B cell (primary cell): ENCODE measurements around the gene UGDH. TPM values are rescaled to one million over a fixed set of nuclear protein-coding genes. Genes with fewer than 3 reads are reported as not detected.

ENCODE experiments used
- ATAC-seq: fragments of 200-7000 bp; cut with Tn5 transposase; one replicate; pipeline ENCODE4 v1.10.0; 2021; ENCODE audit warnings: low read depth, mild to moderate bottlenecking, moderate number of reproducible peaks, moderate library complexity
- CTCF ChIA-PET: fragments of 350-600 bp; sonication (Branson Sonifier 250); formaldehyde crosslinking; loops from one replicate; lab custom pipeline; 2021; ENCODE audit warnings: antibody characterized with exemption, inconsistent platforms; lab: Charles Lee
- POLR2A ChIA-PET: fragments of 350-600 bp; sonication (Branson Sonifier 250); formaldehyde crosslinking; loops from one replicate; lab custom pipeline; 2021; ENCODE audit warnings: antibody characterized with exemption; lab: Charles Lee
- DNase-seq: peaks from one replicate; pipeline ENCODE4 v3.0.0; 2013
- H2AFZ ChIP-seq: 2 replicates; pipeline ENCODE4 v1.6.1; 2012; ENCODE audit warnings: mild to moderate bottlenecking, low read depth, low read length; ENCODE audit not compliant: insufficient read depth, poor library complexity, severe bottlenecking
- H3K27ac ChIP-seq, 2 donors: 1 replicate in 1 of 2; 2 replicates in 1 of 2; pipeline ENCODE4 v1.5.1; 2012 to 2013; ENCODE audit warnings: low read length in 2 of 2, mild to moderate bottlenecking in 2 of 2, moderate library complexity in 1 of 2
- H3K27me3 ChIP-seq, 4 experiments: fragments of 200-600 bp in 1 of 4; sonication (generic) in 1 of 4; replicated peaks in 1 of 4; 1 replicate in 2 of 4; 2 replicates in 2 of 4; pipeline versions ENCODE4 v1.6.1 to v1.7.0; 2013 to 2016; ENCODE audit warnings: low read length in 3 of 4, mild to moderate bottlenecking in 2 of 4, mixed read lengths in 1 of 4, moderate library complexity in 1 of 4; ENCODE audit not compliant: insufficient read depth in 4 of 4, control insufficient read depth in 3 of 4; ENCODE audit errors: control extremely low read depth in 1 of 4
- H3K36me3 ChIP-seq, 2 experiments: replicated peaks in 1 of 2; 1 replicate in 1 of 2; 2 replicates in 1 of 2; pipeline versions ENCODE4 v1.6.1 to v1.7.1; 2013; ENCODE audit warnings: low read length in 1 of 2; ENCODE audit not compliant: insufficient read depth in 2 of 2, control insufficient read depth in 1 of 2; ENCODE audit errors: control extremely low read depth in 1 of 2, extremely low read depth in 1 of 2
- H3K4me1 ChIP-seq, 2 donors: fragments of 200-600 bp in 1 of 2; sonication (generic) in 1 of 2; 1 replicate in 1 of 2; 2 replicates in 1 of 2; pipeline versions ENCODE4 v1.5.1 to v1.6.1; 2013 to 2017; ENCODE audit warnings: low read length in 2 of 2; ENCODE audit not compliant: control insufficient read depth in 2 of 2, insufficient read depth in 2 of 2
- H3K4me2 ChIP-seq: replicated peaks from 2 replicates; pipeline ENCODE3; 2012; ENCODE audit warnings: mild to moderate bottlenecking, low read depth, low read length; ENCODE audit not compliant: poor library complexity, severe bottlenecking
- H3K4me3 ChIP-seq, 5 experiments: fragments of 200-600 bp in 1 of 5; sonication (generic) in 1 of 5; 1 replicate in 3 of 5; 2 replicates in 2 of 5; pipeline versions ENCODE4 v1.5.1 to v1.7.0; 2011 to 2016; ENCODE audit warnings: low read length in 4 of 5, mild to moderate bottlenecking in 4 of 5, low read depth in 2 of 5, control low read depth in 1 of 5, moderate library complexity in 1 of 5; ENCODE audit not compliant: insufficient read depth in 1 of 5; ENCODE audit errors: control extremely low read depth in 1 of 5, extremely low read depth in 1 of 5
- H3K79me2 ChIP-seq: fragments of 200-600 bp; sonication (generic); one replicate; pipeline ENCODE4 v1.6.0; 2016; ENCODE audit warnings: low read length; ENCODE audit not compliant: control insufficient read depth, insufficient read depth
- H3K9ac ChIP-seq: fragments of 200-600 bp; sonication (generic); 2 replicates; pipeline ENCODE4 v1.6.1; 2017; ENCODE audit warnings: mild to moderate bottlenecking, low read length, moderate library complexity
- H3K9me3 ChIP-seq, 3 donors: one replicate each; pipeline versions ENCODE4 v1.6.1 to v1.7.1; 2013; ENCODE audit warnings: low read length in 2 of 3; ENCODE audit not compliant: control insufficient read depth in 2 of 3, insufficient read depth in 1 of 3; ENCODE audit errors: control extremely low read depth in 1 of 3
- H4K20me1 ChIP-seq: 2 replicates; pipeline ENCODE4 v1.6.0; 2012; ENCODE audit warnings: mild to moderate bottlenecking, low read length; ENCODE audit not compliant: insufficient read depth, control insufficient read depth, poor library complexity, severe bottlenecking
- H3K27ac Mint-ChIP-seq: one replicate; pipeline ENCODE4 v1.8.0; 2021; ENCODE audit warnings: mixed read lengths
- H3K27me3 Mint-ChIP-seq: one replicate; pipeline ENCODE4 v1.8.0; 2021; ENCODE audit warnings: mixed read lengths
- H3K4me1 Mint-ChIP-seq: one replicate; pipeline ENCODE4 v1.8.0; 2021; ENCODE audit warnings: mixed read lengths
- H3K4me3 Mint-ChIP-seq: one replicate; pipeline ENCODE4 v1.8.0; 2021; ENCODE audit warnings: mixed read lengths
- H3K9me3 Mint-ChIP-seq: one replicate; pipeline ENCODE4 v1.8.0; 2022; ENCODE audit warnings: mixed read lengths; ENCODE audit not compliant: insufficient read depth
- EZH2 ChIP-seq: IDR thresholded peaks from 2 replicates; pipeline ENCODE4 v1.6.1; 2012; ENCODE audit warnings: borderline replicate concordance, low read depth, mild to moderate bottlenecking, moderate library complexity, low read length; ENCODE audit not compliant: insufficient read depth, poor library complexity, severe bottlenecking
- WGBS: methylation state at CpG from one replicate; pipeline ENCODE4 v1.1.5; 2013; ENCODE audit warnings: missing lambda C conversion rate; ENCODE audit not compliant: insufficient coverage; 5-methylcytosine and 5-hydroxymethylcytosine counted together
- intact Hi-C: fragments of 100-400 bp; cut with micrococcal nuclease; formaldehyde crosslinking; loops from one replicate; pipeline ENCODE4 v1.10.0; 2022
- polyA plus RNA-seq: library from polyadenylated mRNA; depleted of rRNA; stranded (reverse); fragments of >200 nt; gene quantifications from 2 replicates; pipeline ENCODE4 v1.2.3, GENCODE V29; 2012
- total RNA-seq, 2 donors: library from RNA; stranded (reverse); fragments of 120-200 nt in 1 of 2; gene quantifications; 1 replicate in 1 of 2; 2 replicates in 1 of 2; pipeline versions ENCODE4 v1.2.3 to v1.2.4, GENCODE V29; 2013 to 2022
- TF ChIP-seq, protein P1 (sequence below): fragments of 200-600 bp; IDR thresholded peaks from one replicate; pipeline ENCODE4 v1.8.0; 2022; ENCODE audit warnings: antibody characterized with exemption, mild to moderate bottlenecking

Gene UGDH
- total and polyA plus RNA-seq, 2 donors (not counting 1 experiment from before 2014, with no cell fraction given): 3.5 to 25.4 TPM

DNA sequence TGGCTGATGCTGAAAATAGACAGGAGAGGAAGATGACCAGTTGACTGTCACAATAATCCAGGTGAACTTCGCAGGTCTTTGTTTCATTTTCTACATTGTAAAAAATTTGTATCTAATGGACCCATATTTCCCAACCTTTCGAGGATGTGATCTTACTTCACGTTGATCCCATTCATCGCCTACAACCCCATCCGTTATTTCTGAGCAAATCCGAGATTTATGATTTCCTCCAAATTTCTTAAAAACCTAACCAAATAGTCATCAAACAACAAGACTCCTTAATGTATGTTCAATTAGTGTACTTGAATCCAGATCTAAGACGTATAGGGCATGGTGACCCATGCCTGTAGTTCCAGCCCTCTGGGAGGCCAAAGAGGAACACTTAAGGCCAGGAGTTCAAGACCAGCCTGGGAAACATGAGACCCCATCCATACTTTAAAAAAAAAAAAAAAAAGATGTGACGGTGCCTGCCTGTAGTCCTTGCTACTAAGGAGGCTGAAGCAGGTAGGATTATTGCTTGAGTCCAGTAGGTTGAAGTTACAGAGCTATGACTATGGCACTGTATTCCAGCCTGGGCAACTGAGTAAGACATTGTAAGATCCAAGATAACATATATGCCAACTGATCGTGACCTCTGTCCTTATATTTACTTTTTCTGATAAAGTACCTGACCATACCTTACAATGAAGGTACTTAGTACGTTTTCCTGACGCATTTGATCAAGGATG lies 74.2 kb downstream of the UGDH start:
- Mint-ChIP-seq H3K27ac (peak overlapping the region; percentile 17), H3K4me3 (no peak overlapping the region), H3K9me3 (no peaks in the 10 kb centered on the region), H3K27me3 (no peaks in the 10 kb centered on the region), H3K4me1 (peaks cover 22% of the 10 kb centered on the region)
- 90% methylated on average over 2 of the region's 11 CpGs for WGBS
- Histone ChIP-seq H2AFZ (no peak overlapping the region), H3K4me2 (no peak overlapping the region), H3K27me3 (no peaks in the 10 kb centered on the region), H3K4me3 (no peak overlapping the region), H3K79me2 (peaks cover 12% of the 10 kb centered on the region), H3K9me3 (no peaks in the 10 kb centered on the region), H3K9ac (no peak overlapping the region), H4K20me1 (peaks cover 21% of the 10 kb centered on the region), H3K4me1 (peaks cover 15 to 16% of the 10 kb centered on the region in 2 donors), H3K27ac (no peak overlapping the region), H3K36me3 (peaks cover 20 to 67% of the 10 kb centered on the region in 2 experiments)
- ATAC-seq: no peak
- TF ChIP-seq, protein P1, sequence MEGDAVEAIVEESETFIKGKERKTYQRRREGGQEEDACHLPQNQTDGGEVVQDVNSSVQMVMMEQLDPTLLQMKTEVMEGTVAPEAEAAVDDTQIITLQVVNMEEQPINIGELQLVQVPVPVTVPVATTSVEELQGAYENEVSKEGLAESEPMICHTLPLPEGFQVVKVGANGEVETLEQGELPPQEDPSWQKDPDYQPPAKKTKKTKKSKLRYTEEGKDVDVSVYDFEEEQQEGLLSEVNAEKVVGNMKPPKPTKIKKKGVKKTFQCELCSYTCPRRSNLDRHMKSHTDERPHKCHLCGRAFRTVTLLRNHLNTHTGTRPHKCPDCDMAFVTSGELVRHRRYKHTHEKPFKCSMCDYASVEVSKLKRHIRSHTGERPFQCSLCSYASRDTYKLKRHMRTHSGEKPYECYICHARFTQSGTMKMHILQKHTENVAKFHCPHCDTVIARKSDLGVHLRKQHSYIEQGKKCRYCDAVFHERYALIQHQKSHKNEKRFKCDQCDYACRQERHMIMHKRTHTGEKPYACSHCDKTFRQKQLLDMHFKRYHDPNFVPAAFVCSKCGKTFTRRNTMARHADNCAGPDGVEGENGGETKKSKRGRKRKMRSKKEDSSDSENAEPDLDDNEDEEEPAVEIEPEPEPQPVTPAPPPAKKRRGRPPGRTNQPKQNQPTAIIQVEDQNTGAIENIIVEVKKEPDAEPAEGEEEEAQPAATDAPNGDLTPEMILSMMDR: no peak
- TF ChIP-seq EZH2: no peak
- DNase-seq: no peak
- ChIA-PET CTCF (no interaction called here), POLR2A (no interaction called here)
- intact Hi-C loops: loop anchor here (10.0 kb wide), 1 partner anchor 548 kb away; no protein-coding TSS in a partner anchor

DNA sequence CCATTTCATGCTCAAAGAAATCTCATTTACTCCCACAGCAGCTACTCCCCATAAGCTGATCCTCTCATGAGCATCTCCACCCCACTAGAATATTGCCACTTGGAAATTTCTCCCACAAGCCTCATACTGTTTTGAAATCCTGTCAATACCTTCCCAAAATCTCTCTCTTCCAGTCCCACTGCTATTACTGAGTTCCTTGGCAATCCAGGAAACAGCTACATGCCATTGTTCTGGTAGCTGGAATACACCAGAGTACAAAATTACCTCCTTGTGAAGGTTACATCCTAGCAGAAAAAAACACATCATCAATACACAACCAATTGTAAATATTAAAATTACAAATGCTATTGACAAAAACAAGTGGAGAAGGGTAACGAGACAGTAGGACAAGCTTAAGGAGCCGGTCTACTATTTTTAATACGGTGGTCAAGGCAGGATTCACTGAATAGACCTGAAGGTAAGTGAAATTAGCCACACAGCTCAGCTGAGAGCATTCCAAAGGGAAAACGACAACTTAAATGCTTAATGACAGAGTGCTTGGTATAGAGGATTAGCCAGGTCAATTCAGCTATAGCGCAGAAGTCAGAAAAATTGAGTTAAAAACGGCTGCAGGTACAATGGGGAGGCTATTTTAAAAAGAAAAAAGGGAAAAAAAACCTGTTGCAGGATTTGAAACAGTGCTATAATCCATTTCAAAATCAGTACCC lies 74.9 kb downstream of the UGDH start:
- CTCF ChIA-PET: no interaction called here

More for the DNA sequence above, 74.9 kb downstream of the UGDH start:
- Histone ChIP-seq H3K4me2 (no peak overlapping the region), H2AFZ (no peak overlapping the region), H3K4me1 (peaks cover 13% of the 10 kb centered on the region in 2 donors), H3K27ac (peak overlapping the region in 1 of 2 donors; percentile 4), H3K27me3 (no peaks in the 10 kb centered on the region), H3K9me3 (no peaks in the 10 kb centered on the region), H3K4me3 (no peak overlapping the region), H3K79me2 (peaks cover 7% of the 10 kb centered on the region), H4K20me1 (peaks cover 21% of the 10 kb centered on the region), H3K36me3 (peaks cover 15 to 61% of the 10 kb centered on the region in 2 experiments), H3K9ac (no peak overlapping the region)
- WGBS: 96% methylated on average over 4 of the region's 6 CpGs
- H3K9me3 Mint-ChIP-seq: no peaks in the 10 kb centered on the region
- TF ChIP-seq, protein P1: no peak
- no peak for TF ChIP-seq EZH2
- POLR2A ChIA-PET: no interaction called here
- ATAC-seq: no peak
- no peaks in the 10 kb centered on the region for H3K27me3 Mint-ChIP-seq
- no peak for DNase-seq
- peaks cover 20% of the 10 kb centered on the region for H3K4me1 Mint-ChIP-seq
- no peak overlapping the region for H3K4me3 Mint-ChIP-seq
- intact Hi-C loops: loop anchor here (10.0 kb wide), 1 partner anchor 548 kb away; no protein-coding TSS in a partner anchor
- no peak overlapping the region for H3K27ac Mint-ChIP-seq
